Measurements from ENCODE around the gene NLGN4Y. TPM values are rescaled to one million over a fixed set of nuclear protein-coding genes. Genes with fewer than 3 reads are reported as not detected.

Gene NLGN4Y
- total and polyA plus RNA-seq, 8 donors = 0.25 to 3.1 (median 1.7) TPM; not detected in 3

DNA sequence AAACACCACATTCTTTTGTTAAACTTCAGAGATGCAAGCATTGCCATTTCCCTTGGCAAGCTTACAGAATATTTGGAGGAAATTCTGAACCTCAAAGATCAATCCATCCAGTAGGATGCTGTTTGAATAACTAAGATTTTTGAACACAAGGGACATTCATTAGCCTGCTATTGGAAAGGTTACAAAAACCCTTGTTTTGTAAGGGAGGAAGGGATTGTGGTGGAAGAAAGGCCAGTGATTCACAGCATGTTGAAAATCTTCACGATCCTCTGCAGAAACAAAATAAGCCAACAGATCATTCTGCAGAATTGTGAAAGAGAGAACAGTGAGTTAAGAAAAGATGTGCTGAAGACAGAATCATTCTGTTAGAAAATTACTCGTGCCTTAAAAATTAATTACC is 297.9 kb downstream of the NLGN4Y start:
- no peaks in the 10 kb centered on the region for H3K27me3 ChIP-seq
- DNase-seq = no peak
- no peak overlapping the region for H3K27ac ChIP-seq
- H3K4me1 ChIP-seq = no peaks in the 10 kb centered on the region
- 52 to 78% (median 57%) methylated on average over 2 of the region's 2 CpGs; no CpG with 5 or more reads in 2 of the 5 donors for WGBS, 5 donors
- H3K4me3 ChIP-seq = no peak overlapping the region
- no peaks in the 10 kb centered on the region for H3K36me3 ChIP-seq
- H3K9me3 ChIP-seq = no peaks in the 10 kb centered on the region
- TF ChIP-seq POLR2A (IDR thresholded peaks at IDR 0.05) = no peak
- TF ChIP-seq POLR2AphosphoS5 (IDR thresholded peaks at IDR 0.05) = no peak
- TF ChIP-seq, protein P1, sequence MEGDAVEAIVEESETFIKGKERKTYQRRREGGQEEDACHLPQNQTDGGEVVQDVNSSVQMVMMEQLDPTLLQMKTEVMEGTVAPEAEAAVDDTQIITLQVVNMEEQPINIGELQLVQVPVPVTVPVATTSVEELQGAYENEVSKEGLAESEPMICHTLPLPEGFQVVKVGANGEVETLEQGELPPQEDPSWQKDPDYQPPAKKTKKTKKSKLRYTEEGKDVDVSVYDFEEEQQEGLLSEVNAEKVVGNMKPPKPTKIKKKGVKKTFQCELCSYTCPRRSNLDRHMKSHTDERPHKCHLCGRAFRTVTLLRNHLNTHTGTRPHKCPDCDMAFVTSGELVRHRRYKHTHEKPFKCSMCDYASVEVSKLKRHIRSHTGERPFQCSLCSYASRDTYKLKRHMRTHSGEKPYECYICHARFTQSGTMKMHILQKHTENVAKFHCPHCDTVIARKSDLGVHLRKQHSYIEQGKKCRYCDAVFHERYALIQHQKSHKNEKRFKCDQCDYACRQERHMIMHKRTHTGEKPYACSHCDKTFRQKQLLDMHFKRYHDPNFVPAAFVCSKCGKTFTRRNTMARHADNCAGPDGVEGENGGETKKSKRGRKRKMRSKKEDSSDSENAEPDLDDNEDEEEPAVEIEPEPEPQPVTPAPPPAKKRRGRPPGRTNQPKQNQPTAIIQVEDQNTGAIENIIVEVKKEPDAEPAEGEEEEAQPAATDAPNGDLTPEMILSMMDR (IDR thresholded peaks at IDR 0.05) = no peak
- no peak for TF ChIP-seq EP300 (IDR thresholded peaks at IDR 0.05)
- intact Hi-C loops (cut with DNase I; ENCODE audit: low total_unique reads) = no loop called here

DNA sequence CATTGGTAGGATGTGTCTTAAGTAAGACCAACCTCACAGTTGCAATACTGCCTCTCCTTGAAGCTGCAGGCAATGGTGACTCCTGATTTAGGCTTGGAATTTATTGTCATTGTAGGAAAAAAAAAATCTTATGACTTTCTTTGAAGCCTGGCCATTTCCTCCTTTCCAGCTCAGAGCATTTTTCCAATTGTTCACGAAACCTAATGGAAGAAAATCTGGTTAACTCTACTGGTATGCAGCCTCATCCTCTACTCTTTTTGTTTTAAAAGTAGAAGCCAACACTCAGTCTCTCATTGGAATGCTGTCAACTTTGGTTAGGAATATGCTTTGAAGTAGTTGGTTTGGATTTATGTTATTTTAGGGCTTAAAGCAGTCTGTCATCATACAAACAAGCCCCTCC is 298.6 kb downstream of the NLGN4Y start:
- intact Hi-C loops (cut with DNase I; ENCODE audit: low total_unique reads) = no loop called here
- TF ChIP-seq EP300 (IDR thresholded peaks at IDR 0.05) (no peak), POLR2AphosphoS5 (IDR thresholded peaks at IDR 0.05) (no peak), POLR2A (IDR thresholded peaks at IDR 0.05) (no peak)
- TF ChIP-seq, protein P1 (IDR thresholded peaks at IDR 0.05) = no peak
- Histone ChIP-seq H3K4me1 (no peaks in the 10 kb centered on the region), H3K4me3 (no peak overlapping the region), H3K27ac (no peak overlapping the region), H3K9me3 (no peaks in the 10 kb centered on the region), H3K36me3 (no peaks in the 10 kb centered on the region), H3K27me3 (no peaks in the 10 kb centered on the region)
- WGBS, 5 donors = 39 to 61% (median 46%) methylated on average over 1 of the region's 1 CpG; no CpG with 5 or more reads in 2 of the 5 donors
- no peak for DNase-seq

DNA sequence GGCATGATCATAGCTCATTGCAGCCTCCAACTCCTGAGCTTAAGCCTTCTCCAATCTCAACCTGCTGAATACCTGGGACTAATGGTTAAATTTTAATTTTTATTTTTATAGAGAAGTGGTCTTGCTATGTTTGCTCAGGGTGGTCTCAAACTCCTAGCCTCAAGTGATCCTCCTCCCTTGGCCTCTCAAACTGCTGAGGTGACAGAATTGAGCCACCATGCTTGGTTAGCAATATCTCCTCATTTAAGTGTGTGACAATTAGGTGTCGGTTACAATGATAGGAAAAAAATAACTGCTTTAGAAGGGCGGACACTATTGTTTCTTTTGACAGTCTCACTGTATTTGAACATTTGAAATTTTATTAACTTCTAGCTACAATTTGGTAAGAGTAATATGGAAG is 300.3 kb downstream of the NLGN4Y start:
- TF ChIP-seq EP300 (IDR thresholded peaks at IDR 0.05) (no peak), POLR2A (IDR thresholded peaks at IDR 0.05) (no peak), POLR2AphosphoS5 (IDR thresholded peaks at IDR 0.05) (no peak)
- TF ChIP-seq, protein P1 (IDR thresholded peaks at IDR 0.05) = no peak
- no peaks in the 10 kb centered on the region for H3K4me1 ChIP-seq
- H3K36me3 ChIP-seq = no peaks in the 10 kb centered on the region
- H3K9me3 ChIP-seq = no peaks in the 10 kb centered on the region
- no peak overlapping the region for H3K4me3 ChIP-seq
- no peaks in the 10 kb centered on the region for H3K27me3 ChIP-seq
- WGBS, 5 donors = 90 to 100% (median 91%) methylated on average over 2 of the region's 2 CpGs; no CpG with 5 or more reads in 2 of the 5 donors
- DNase-seq = no peak
- H3K27ac ChIP-seq = no peak overlapping the region
- intact Hi-C loops (cut with DNase I; ENCODE audit: low total_unique reads) = no loop called here

DNA sequence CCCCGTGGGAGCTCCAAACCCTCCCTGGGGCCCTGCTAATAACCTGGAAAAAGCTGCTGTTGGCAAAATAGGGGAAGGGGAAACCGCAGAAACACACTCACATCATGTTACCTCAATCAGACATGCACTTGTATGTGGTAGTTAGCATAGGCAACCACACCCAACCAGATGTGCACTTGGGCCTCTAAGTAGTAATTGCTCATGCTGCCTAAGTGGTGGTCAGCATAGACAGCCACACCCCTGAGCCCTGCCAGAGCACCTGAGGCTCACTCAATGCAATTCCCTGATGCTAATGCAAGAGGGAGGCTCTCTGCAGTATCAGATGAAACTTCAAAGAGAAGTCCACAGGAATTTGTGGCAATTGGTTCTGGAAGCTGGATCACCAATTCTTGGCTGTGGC is 301.4 kb downstream of the NLGN4Y start:
- no peak for DNase-seq
- H3K27ac ChIP-seq = no peak overlapping the region
- no peak overlapping the region for H3K4me3 ChIP-seq
- intact Hi-C loops (cut with DNase I; ENCODE audit: low total_unique reads) = no loop called here
- no peak for TF ChIP-seq EP300 (IDR thresholded peaks at IDR 0.05)
- TF ChIP-seq, protein P1 (IDR thresholded peaks at IDR 0.05) = no peak
- TF ChIP-seq POLR2A (IDR thresholded peaks at IDR 0.05) = no peak
- H3K36me3 ChIP-seq = no peaks in the 10 kb centered on the region
- H3K9me3 ChIP-seq = no peaks in the 10 kb centered on the region
- no peaks in the 10 kb centered on the region for H3K4me1 ChIP-seq
- WGBS, 5 donors = 63 to 69% (median 63%) methylated on average over 2 of the region's 2 CpGs; no CpG with 5 or more reads in 2 of the 5 donors
- H3K27me3 ChIP-seq = no peaks in the 10 kb centered on the region

All from stomach (tissue), 9 donors.